HCT116 (cell line): ENCODE results near the gene GCAT. TPM values are rescaled to one million over a fixed set of nuclear protein-coding genes. Genes with fewer than 3 reads are reported as not detected.

ENCODE experiments used
- ATAC-seq: fragments of 200-7000 bp; cut with Tn5 transposase; 2 replicates; pipeline ENCODE4 v1.9.1; 2020; ENCODE audit warnings: mild to moderate bottlenecking, moderate library complexity
- BruUV-seq: library from RNA; stranded (reverse); fragments of 400-500 nt; replicated peaks from 2 replicates; lab custom pipeline; 2021; lab: Mats Ljungman, UMichigan
- CTCF ChIA-PET: fragments of 300-600 bp; sonication (Branson Sonifier 250); formaldehyde crosslinking; loops from one replicate; lab custom pipeline; 2021; ENCODE audit warnings: antibody characterized with exemption; lab: Charles Lee
- POLR2A ChIA-PET: fragments of 300-600, 350-600 bp; sonication (Branson Sonifier 250); formaldehyde crosslinking; loops from one replicate; lab custom pipeline; 2021; ENCODE audit warnings: antibody characterized with exemption; lab: Charles Lee
- RAD21 ChIA-PET, 2 experiments: fragments of 300-600 bp; sonication (Branson Sonifier 250); formaldehyde crosslinking; loops; one replicate each; lab custom pipeline; 2023; ENCODE audit warnings: low total read pairs in 2 of 2; ENCODE audit not compliant: uncharacterized antibody in 2 of 2, unreplicated experiment in 2 of 2, low non-redundant PET in 1 of 2; lab: Charles Lee
- DNase-seq: peaks from one replicate; pipeline ENCODE4 v3.0.0-alpha.2; 2010; ENCODE audit warnings: low read depth, low spot score
- H2AFZ ChIP-seq: fragments of 200-600 bp; shearing (Covaris generic), sonication (generic); 2 replicates; pipeline ENCODE4 v1.6.1; 2017; ENCODE audit warnings: low read depth, mixed run types, mixed read lengths, antibody characterized with exemption, low read length; ENCODE audit not compliant: poor library complexity, severe bottlenecking
- H3K27ac ChIP-seq: 2 replicates; pipeline ENCODE4 v1.5.1; 2012; ENCODE audit warnings: low read depth, low read length
- H3K27me3 ChIP-seq: fragments of 200-600 bp; sonication (generic); 2 replicates; pipeline ENCODE4 v1.6.1; 2016; ENCODE audit warnings: mixed run types, low read length, mixed read lengths; ENCODE audit not compliant: insufficient read depth
- H3K36me3 ChIP-seq, 2 experiments: fragments of 200-500 bp in 1 of 2; fragments of 200-600 bp in 1 of 2; sonication (Bioruptor generic) in 1 of 2; sonication (generic) in 1 of 2; 2 replicates each; pipeline versions ENCODE4 v1.5.1 to v1.6.1; 2014 to 2016; ENCODE audit warnings: low read length in 2 of 2, inconsistent platforms in 1 of 2, mixed read lengths in 1 of 2, mixed run types in 1 of 2; ENCODE audit not compliant: insufficient read depth in 2 of 2, control insufficient read depth in 1 of 2
- H3K4me1 ChIP-seq, 2 experiments: fragments of 200-600 bp in 1 of 2; sonication (generic) in 1 of 2; 2 replicates each; pipeline versions ENCODE4 v1.5.1 to v1.6.1; 2012 to 2017; ENCODE audit warnings: low read length in 2 of 2, inconsistent platforms in 1 of 2, mild to moderate bottlenecking in 1 of 2, mixed read lengths in 1 of 2, mixed run types in 1 of 2, moderate library complexity in 1 of 2; ENCODE audit not compliant: insufficient read depth in 2 of 2, control insufficient read depth in 1 of 2
- H3K4me2 ChIP-seq: fragments of 200-600 bp; sonication (generic); 2 replicates; pipeline ENCODE4 v1.6.1; 2017; ENCODE audit warnings: mixed run types, low read length, mixed read lengths
- H3K4me3 ChIP-seq, 2 experiments: fragments of 200-600 bp in 1 of 2; sonication (generic) in 1 of 2; replicated peaks in 1 of 2; 2 replicates each; pipeline ENCODE4 v1.5.1; 2011 to 2016; ENCODE audit warnings: low read length in 2 of 2, control low read depth in 1 of 2, low read depth in 1 of 2, mild to moderate bottlenecking in 1 of 2, mixed read lengths in 1 of 2, mixed run types in 1 of 2
- H3K79me2 ChIP-seq: fragments of 200-600 bp; sonication (generic); 2 replicates; pipeline ENCODE4 v1.6.1; 2017; ENCODE audit warnings: mild to moderate bottlenecking, mixed run types, low read length, moderate library complexity, mixed read lengths; ENCODE audit not compliant: insufficient read depth
- H3K9ac ChIP-seq: fragments of 200-600 bp; sonication (generic); 2 replicates; pipeline ENCODE4 v1.6.1; 2016; ENCODE audit warnings: low read length, mixed read lengths
- H3K9me2 ChIP-seq: fragments of 200-600 bp; sonication (generic), shearing (Covaris generic); 2 replicates; pipeline ENCODE4 v1.6.1; 2017; ENCODE audit warnings: mixed run types, mild to moderate bottlenecking, moderate library complexity; ENCODE audit not compliant: insufficient read depth
- H3K9me3 ChIP-seq, 2 experiments: fragments of 200-500 bp in 1 of 2; fragments of 200-600 bp in 1 of 2; sonication (Bioruptor generic) in 1 of 2; sonication (generic) in 1 of 2; 2 replicates each; pipeline ENCODE4 v1.6.1; 2014 to 2017; ENCODE audit warnings: low read length in 2 of 2, mixed read lengths in 2 of 2, inconsistent platforms in 1 of 2, low read depth in 1 of 2, mild to moderate bottlenecking in 1 of 2, mixed run types in 1 of 2, moderate library complexity in 1 of 2; ENCODE audit not compliant: control insufficient read depth in 1 of 2, insufficient read depth in 1 of 2
- H4K20me1 ChIP-seq: fragments of 200-600 bp; sonication (generic), shearing (Covaris generic); 2 replicates; pipeline ENCODE4 v1.6.1; 2017; ENCODE audit warnings: mixed run types, mild to moderate bottlenecking, moderate library complexity; ENCODE audit not compliant: insufficient read depth
- JUND ChIP-seq: IDR thresholded peaks from 2 replicates; pipeline ENCODE4 v1.6.1; 2012
- POLR2AphosphoS5 ChIP-seq: IDR thresholded peaks from 2 replicates; pipeline ENCODE4 v1.6.1; 2011; ENCODE audit warnings: mild to moderate bottlenecking, low read depth, low read length, moderate library complexity
- YY1 ChIP-seq: IDR thresholded peaks from 2 replicates; pipeline ENCODE4 v1.6.1; 2011; ENCODE audit warnings: low read length, low read depth, moderate library complexity, mild to moderate bottlenecking; ENCODE audit not compliant: insufficient replicate concordance; ENCODE audit errors: extremely low read depth
- ZBTB33 ChIP-seq: IDR thresholded peaks from 2 replicates; pipeline ENCODE4 v1.6.1; 2011; ENCODE audit warnings: mild to moderate bottlenecking, low read length, moderate library complexity; ENCODE audit not compliant: insufficient replicate concordance; ENCODE audit errors: extremely low read depth
- intact Hi-C: fragments of 100-400 bp; cut with micrococcal nuclease; formaldehyde crosslinking; loops from 2 replicates; pipeline ENCODE4 v1.10.0; 2022
- total RNA-seq: library from RNA; stranded (reverse); gene quantifications from one replicate; pipeline ENCODE4 v1.2.1, GENCODE V29; 2021; ENCODE audit not compliant: unreplicated experiment

Gene GCAT
- total RNA-seq, 1 experiment from 2014 or later: 88.7 TPM

DNA sequence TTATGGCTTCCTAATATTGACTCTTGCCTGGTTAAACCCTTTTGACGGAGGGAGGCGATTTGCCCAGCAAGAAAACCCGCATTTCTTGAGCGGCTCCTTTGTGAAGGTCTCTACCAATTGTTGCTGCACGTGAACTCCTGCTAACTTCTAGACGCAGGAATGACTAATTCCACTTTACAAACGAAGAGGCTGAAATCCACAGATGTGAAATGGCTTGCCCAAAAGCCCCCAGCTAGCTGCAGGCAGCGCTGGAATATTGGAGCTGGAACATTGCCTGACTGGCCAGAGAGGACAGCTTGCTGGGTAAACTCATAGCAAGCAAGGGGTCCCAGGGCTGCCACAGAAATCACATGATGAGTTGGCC lies 542 bp downstream of the GCAT start:
- H3K9me3 ChIP-seq: no peaks in the 10 kb centered on the region
- H3K79me2 ChIP-seq: peaks cover 52% of the 10 kb centered on the region
- ChIA-PET RAD21 (interaction anchor here in 1 of 2 experiments (1.2 kb wide), 1 partner anchor 26 kb away, joined by 4 read pairs; no protein-coding TSS in a partner anchor), CTCF (interaction anchor here (1.5 to 1.9 kb wide), 3 partner anchors 9 to 55 kb away, joined by 4 to 17 read pairs (median 9); no protein-coding TSS in a partner anchor), POLR2A (interaction anchor here (1.0 to 4.3 kb wide), 15 partner anchors 11 to 368 kb away, joined by 3 to 41 read pairs (median 8); partner anchors contain the start of genes ANKRD54, C22orf23, GALR3 and GGA1)
- H2AFZ ChIP-seq: no peak overlapping the region
- peaks cover 11 to 53% of the 10 kb centered on the region in 2 experiments; a peak in 3 of 4 replicates for H3K4me1 ChIP-seq
- H3K27ac ChIP-seq: peak overlapping the region; percentile 64
- H3K36me3 ChIP-seq: no peaks in the 10 kb centered on the region; a peak in 1 of 4 replicates
- TF ChIP-seq YY1 (no peak), JUND (no peak)
- H3K4me3 ChIP-seq: peak overlapping the region; percentile 80 to 95
- no peaks in the 10 kb centered on the region for H3K27me3 ChIP-seq
- intact Hi-C loops: loop anchor here (5.0 kb wide), 1 partner anchor 201 kb away; the partner anchor contains the start of gene GGA1
- no peak for DNase-seq
- no peaks in the 10 kb centered on the region for H3K9me2 ChIP-seq
- BruUV-seq: no TSS peak
- peak overlapping the region; percentile 91 for H3K4me2 ChIP-seq
- ATAC-seq: no peak
- H4K20me1 ChIP-seq: no peaks in the 10 kb centered on the region
- H3K9ac ChIP-seq: peak overlapping the region; percentile 98

DNA sequence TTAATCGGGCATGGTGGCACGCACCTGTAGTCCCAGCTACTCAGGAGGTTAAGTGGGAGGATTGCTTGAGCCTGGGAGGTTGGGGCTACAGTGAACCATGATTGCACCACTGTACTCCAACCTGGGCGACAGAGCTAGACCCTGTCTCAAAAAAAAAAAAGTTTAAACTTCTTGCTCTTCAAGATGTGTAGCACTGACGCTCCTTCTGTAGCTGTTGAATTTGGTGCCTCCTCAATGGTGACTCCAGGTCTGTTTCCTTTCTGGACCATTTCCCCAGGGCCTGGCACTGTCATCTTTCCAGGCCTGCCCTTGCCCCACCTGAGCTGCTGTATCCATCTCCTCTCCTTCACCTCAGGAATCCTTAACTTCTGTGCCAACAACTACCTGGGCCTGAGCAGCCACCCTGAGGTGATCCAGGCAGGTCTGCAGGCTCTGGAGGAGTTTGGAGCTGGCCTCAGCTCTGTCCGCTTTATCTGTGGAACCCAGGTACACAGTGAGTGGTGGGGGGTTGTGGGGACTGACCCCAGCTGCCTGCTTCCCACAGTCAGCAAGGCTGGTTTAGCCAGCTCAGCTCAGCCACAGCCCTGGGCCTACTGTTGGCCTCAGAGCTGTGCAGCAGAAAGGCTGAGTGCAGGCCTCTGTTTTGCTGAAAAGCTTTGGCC lies 2.1 kb downstream of the GCAT start:
- Histone ChIP-seq H3K9me2 (no peaks in the 10 kb centered on the region), H2AFZ (no peak overlapping the region), H3K9me3 (no peaks in the 10 kb centered on the region), H3K36me3 (peaks cover 4 to 7% of the 10 kb centered on the region in 2 experiments; a peak in 3 of 4 replicates), H3K9ac (no peak overlapping the region), H3K4me1 (peaks cover 2 to 40% of the 10 kb centered on the region in 2 experiments; a peak in 2 of 4 replicates), H4K20me1 (no peaks in the 10 kb centered on the region), H3K27me3 (no peaks in the 10 kb centered on the region), H3K4me2 (0 out of 2 replicates have a peak overlapping the region, but pooled peaks have one; percentile 91), H3K79me2 (peaks cover 52% of the 10 kb centered on the region), H3K27ac (no peak overlapping the region), H3K4me3 (no peak overlapping the region)
- BruUV-seq: no TSS peak
- no peak for DNase-seq
- ChIA-PET RAD21 (interaction anchor here in 1 of 2 experiments (0.5 kb wide), 1 partner anchor 45 kb away, joined by 4 read pairs; no protein-coding TSS in a partner anchor), CTCF (no interaction called here), POLR2A (interaction anchor here (0.8 to 3.5 kb wide), 5 partner anchors 9 to 34 kb away, joined by 3 to 19 read pairs (median 7); partner anchors contain the start of gene ANKRD54)
- no peak for ATAC-seq
- intact Hi-C loops: loop anchor here (5.0 kb wide), 1 partner anchor 203 kb away; the partner anchor contains the start of gene GGA1
- TF ChIP-seq POLR2AphosphoS5 (0 out of 2 replicates have a peak, but pooled peaks have one; percentile 14), ZBTB33 (no peak)
